HepG2 (cell line): ENCODE measurements around the gene SEPHS2. TPM values are rescaled to one million over a fixed set of nuclear protein-coding genes. Genes with fewer than 3 reads are reported as not detected.

Source experiments
- HIVEP1 ChIP-seq: sonication (generic); formaldehyde crosslinking; IDR thresholded peaks from 2 replicates; pipeline ENCODE4 v1.4.0; 2020; ENCODE audit warnings: mild to moderate bottlenecking, missing genetic modification reagents
- HNRNPK ChIP-seq: fragments of 200-400 bp; formaldehyde crosslinking; IDR thresholded peaks from 2 replicates; pipeline ENCODE4 v1.6.1; 2018; ENCODE audit warnings: low read length, low read depth, moderate library complexity, mild to moderate bottlenecking; ENCODE audit not compliant: poor library complexity, severe bottlenecking
- HOXA9 ChIP-seq: sonication (generic); formaldehyde crosslinking; IDR thresholded peaks from 2 replicates; pipeline ENCODE4 v1.8.1; 2022; ENCODE audit warnings: missing genetic modification reagents, mild to moderate bottlenecking, moderate library complexity, borderline replicate concordance
- MAZ ChIP-seq, 2 experiments: sonication (generic) in 1 of 2; formaldehyde crosslinking in 1 of 2; IDR thresholded peaks; 2 replicates each; pipeline versions ENCODE4 v1.5.0 to v1.6.1; 2012 to 2020; ENCODE audit warnings: low read depth in 2 of 2, mild to moderate bottlenecking in 2 of 2, borderline replicate concordance in 1 of 2, improper control_type of control experiment in 1 of 2, low read length in 1 of 2, missing genetic modification reagents in 1 of 2, moderate library complexity in 1 of 2
- RBM39 ChIP-seq: fragments of 200-400 bp; formaldehyde crosslinking; IDR thresholded peaks from one replicate; pipeline ENCODE4 v1.6.1; 2018; ENCODE audit warnings: antibody characterized with exemption, mild to moderate bottlenecking, low read depth, low read length; ENCODE audit not compliant: poor library complexity, severe bottlenecking
- REPIN1 ChIP-seq: sonication (generic); formaldehyde crosslinking; IDR thresholded peaks from 2 replicates; pipeline ENCODE4 v1.8.0; 2022; ENCODE audit warnings: missing genetic modification reagents, low read depth, mild to moderate bottlenecking, borderline replicate concordance
- TCF12 ChIP-seq, 2 experiments: fragments of 450-650 bp in 1 of 2; sonication (generic) in 1 of 2; formaldehyde crosslinking in 1 of 2; IDR thresholded peaks; 2 replicates each; pipeline versions ENCODE4 v1.6.1 to v1.8.0; 2017 to 2022; ENCODE audit warnings: antibody characterized with exemption in 1 of 2, mild to moderate bottlenecking in 1 of 2, missing genetic modification reagents in 1 of 2, moderate library complexity in 1 of 2
- ZBTB7B ChIP-seq: sonication (generic); formaldehyde crosslinking; IDR thresholded peaks from 2 replicates; pipeline ENCODE4 v1.4.0; 2020; ENCODE audit warnings: missing genetic modification reagents
- ZFAT ChIP-seq: sonication (generic); formaldehyde crosslinking; conservative IDR thresholded peaks from 2 replicates; pipeline ENCODE4 v1.8.1; 2023; ENCODE audit warnings: missing genetic modification reagents, inconsistent platforms
- ZFP37 ChIP-seq: sonication (generic); formaldehyde crosslinking; IDR thresholded peaks from 2 replicates; pipeline ENCODE4 v1.4.0; 2020; ENCODE audit warnings: missing genetic modification reagents, borderline replicate concordance
- ZNF224 ChIP-seq: sonication (generic); formaldehyde crosslinking; IDR thresholded peaks from 2 replicates; pipeline ENCODE4 v1.5.0; 2020; ENCODE audit warnings: mild to moderate bottlenecking, missing genetic modification reagents
- ZNF562 ChIP-seq: sonication (generic); formaldehyde crosslinking; IDR thresholded peaks from 2 replicates; pipeline ENCODE4 v1.8.0; 2022; ENCODE audit warnings: missing genetic modification reagents, borderline replicate concordance
- ZNF879 ChIP-seq: sonication (generic); formaldehyde crosslinking; IDR thresholded peaks from 2 replicates; pipeline ENCODE4 v1.8.1; 2023; ENCODE audit warnings: missing genetic modification reagents
- ZSCAN12 ChIP-seq: sonication (generic); formaldehyde crosslinking; IDR thresholded peaks from 2 replicates; pipeline ENCODE4 v1.9.0; 2021; ENCODE audit warnings: mild to moderate bottlenecking, missing genetic modification reagents
- polyA plus RNA-seq, 8 experiments: library from polyadenylated mRNA; depleted of rRNA in 3 of 8; stranded (reverse) in 7 of 8; unstranded in 1 of 8; fragments of >200 nt; fragmentation: Illumina TruSeq in 4 of 8; extraction: Trizol in 4 of 8; gene quantifications; 2 replicates each; pipeline versions ENCODE4 v1.2.1 to v1.2.3, GENCODE V29; 2011 to 2016; ENCODE audit warnings: low read depth in 4 of 8, missing spikeins in 1 of 8, mixed read lengths in 1 of 8; ENCODE audit not compliant: insufficient read depth in 1 of 8
- total RNA-seq, 5 experiments: library from RNA; depleted of rRNA; stranded (reverse); fragments of >200 nt; fragmentation: Illumina TruSeq; extraction: Trizol; gene quantifications; 2 replicates each; pipeline ENCODE4 v1.2.3, GENCODE V29; 2016; ENCODE audit warnings: low read depth in 1 of 5
- TF ChIP-seq, protein P1 (sequence below): sonication (generic); formaldehyde crosslinking; IDR thresholded peaks from 2 replicates; pipeline ENCODE4 v1.4.0; 2020; ENCODE audit warnings: low read depth, mild to moderate bottlenecking, missing genetic modification reagents
- TF ChIP-seq, protein P2 (sequence below): sonication (generic); formaldehyde crosslinking; IDR thresholded peaks from 2 replicates; pipeline ENCODE4 v1.4.0; 2020; ENCODE audit warnings: mild to moderate bottlenecking, missing genetic modification reagents
- TF ChIP-seq, protein P3 (sequence below): sonication (generic); formaldehyde crosslinking; IDR thresholded peaks from 2 replicates; pipeline ENCODE4 v1.5.1; 2020; ENCODE audit warnings: missing genetic modification reagents, mild to moderate bottlenecking, borderline replicate concordance
- TF ChIP-seq, protein P4 (sequence below): IDR thresholded peaks from 2 replicates; pipeline ENCODE4 v1.6.1; 2016; ENCODE audit warnings: missing compliant biosample characterization, missing genetic modification reagents, borderline replicate concordance
- TF ChIP-seq, protein P5 (sequence below): IDR thresholded peaks from 2 replicates; pipeline ENCODE4 v1.4.0; 2020; ENCODE audit warnings: mild to moderate bottlenecking, missing genetic modification reagents

The SEPHS2 gene
- total and polyA plus RNA-seq, 2 of the 13 experiments (the other 11 are each of a cell fraction or from before 2014, with no cell fraction given), result 20.7 to 127 TPM

DNA sequence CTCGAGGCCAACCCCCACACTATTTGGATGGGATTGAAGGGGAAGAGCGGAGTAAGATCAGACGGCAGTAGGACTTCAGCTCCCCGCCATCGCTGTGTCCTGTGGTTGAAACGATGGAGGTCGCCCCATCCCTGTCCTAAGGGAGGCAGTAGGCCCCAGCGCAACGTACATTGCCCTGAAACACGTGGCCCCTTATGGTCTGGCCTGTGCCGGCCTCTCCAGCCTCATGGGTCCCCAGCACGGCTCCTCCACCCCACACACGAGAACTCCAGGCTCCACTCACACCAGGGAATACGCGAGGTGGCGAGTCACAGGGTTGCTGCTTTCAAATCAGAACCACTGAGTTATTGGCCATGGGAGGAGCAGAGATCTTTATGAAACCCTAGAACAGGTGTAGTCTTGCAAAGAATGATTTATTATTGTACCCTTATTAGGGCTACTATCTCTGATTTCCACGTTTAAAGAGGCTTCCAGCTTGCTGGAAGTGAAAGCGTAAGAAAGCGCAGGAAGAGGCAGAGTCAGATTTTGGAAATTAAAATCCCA lies 15.2 kb downstream of the SEPHS2 start (continued):
- TF ChIP-seq, protein P1, sequence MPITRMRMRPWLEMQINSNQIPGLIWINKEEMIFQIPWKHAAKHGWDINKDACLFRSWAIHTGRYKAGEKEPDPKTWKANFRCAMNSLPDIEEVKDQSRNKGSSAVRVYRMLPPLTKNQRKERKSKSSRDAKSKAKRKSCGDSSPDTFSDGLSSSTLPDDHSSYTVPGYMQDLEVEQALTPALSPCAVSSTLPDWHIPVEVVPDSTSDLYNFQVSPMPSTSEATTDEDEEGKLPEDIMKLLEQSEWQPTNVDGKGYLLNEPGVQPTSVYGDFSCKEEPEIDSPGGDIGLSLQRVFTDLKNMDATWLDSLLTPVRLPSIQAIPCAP (CRISPR knock-in tag), result no peak
- TF ChIP-seq REPIN1 (CRISPR knock-in tag) (peak; percentile 44; the same call in 1 of the 2 replicates), TCF12 (IDR thresholded peaks at IDR 0.05) (no peak), TCF12 (CRISPR knock-in tag; IDR thresholded peaks at IDR 0.05) (peak; percentile 60; the same call in 1 of the 2 replicates), ZFP37 (CRISPR knock-in tag) (peak; percentile 77; the same call in 1 of the 2 replicates), HIVEP1 (CRISPR knock-in tag) (no peak), MAZ (IDR thresholded peaks at IDR 0.05; ENCODE audit: borderline replicate concordance, low read depth, low read length) (no peak), MAZ (CRISPR knock-in tag; IDR thresholded peaks at IDR 0.05; ENCODE audit: low read depth) (no peak; the same call in 1 of the 2 replicates), ZBTB7B (CRISPR knock-in tag) (no peak), HNRNPK (no peak), ZSCAN12 (CRISPR knock-in tag) (no peak), RBM39 (no peak), HOXA9 (CRISPR knock-in tag) (no peak), ZNF224 (no peak), ZFAT (0 out of 2 replicates have a peak, but pooled peaks have one; percentile 64), ZNF562 (CRISPR knock-in tag) (no peak), ZNF879 (CRISPR knock-in tag) (no peak; the same call in none of the 2 replicates)
- TF ChIP-seq, protein P2, sequence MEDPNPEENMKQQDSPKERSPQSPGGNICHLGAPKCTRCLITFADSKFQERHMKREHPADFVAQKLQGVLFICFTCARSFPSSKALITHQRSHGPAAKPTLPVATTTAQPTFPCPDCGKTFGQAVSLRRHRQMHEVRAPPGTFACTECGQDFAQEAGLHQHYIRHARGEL (CRISPR knock-in tag), result no peak
- TF ChIP-seq, protein P3, sequence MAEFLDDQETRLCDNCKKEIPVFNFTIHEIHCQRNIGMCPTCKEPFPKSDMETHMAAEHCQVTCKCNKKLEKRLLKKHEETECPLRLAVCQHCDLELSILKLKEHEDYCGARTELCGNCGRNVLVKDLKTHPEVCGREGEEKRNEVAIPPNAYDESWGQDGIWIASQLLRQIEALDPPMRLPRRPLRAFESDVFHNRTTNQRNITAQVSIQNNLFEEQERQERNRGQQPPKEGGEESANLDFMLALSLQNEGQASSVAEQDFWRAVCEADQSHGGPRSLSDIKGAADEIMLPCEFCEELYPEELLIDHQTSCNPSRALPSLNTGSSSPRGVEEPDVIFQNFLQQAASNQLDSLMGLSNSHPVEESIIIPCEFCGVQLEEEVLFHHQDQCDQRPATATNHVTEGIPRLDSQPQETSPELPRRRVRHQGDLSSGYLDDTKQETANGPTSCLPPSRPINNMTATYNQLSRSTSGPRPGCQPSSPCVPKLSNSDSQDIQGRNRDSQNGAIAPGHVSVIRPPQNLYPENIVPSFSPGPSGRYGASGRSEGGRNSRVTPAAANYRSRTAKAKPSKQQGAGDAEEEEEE, result 0 out of 2 replicates have a peak, but pooled peaks have one; percentile 90
- TF ChIP-seq, protein P4, sequence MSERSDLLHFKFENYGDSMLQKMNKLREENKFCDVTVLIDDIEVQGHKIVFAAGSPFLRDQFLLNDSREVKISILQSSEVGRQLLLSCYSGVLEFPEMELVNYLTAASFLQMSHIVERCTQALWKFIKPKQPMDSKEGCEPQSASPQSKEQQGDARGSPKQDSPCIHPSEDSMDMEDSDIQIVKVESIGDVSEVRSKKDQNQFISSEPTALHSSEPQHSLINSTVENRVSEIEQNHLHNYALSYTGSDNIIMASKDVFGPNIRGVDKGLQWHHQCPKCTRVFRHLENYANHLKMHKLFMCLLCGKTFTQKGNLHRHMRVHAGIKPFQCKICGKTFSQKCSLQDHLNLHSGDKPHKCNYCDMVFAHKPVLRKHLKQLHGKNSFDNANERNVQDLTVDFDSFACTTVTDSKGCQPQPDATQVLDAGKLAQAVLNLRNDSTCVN (CRISPR knock-in tag), result no peak; the same call in none of the 2 replicates
- TF ChIP-seq, protein P5, sequence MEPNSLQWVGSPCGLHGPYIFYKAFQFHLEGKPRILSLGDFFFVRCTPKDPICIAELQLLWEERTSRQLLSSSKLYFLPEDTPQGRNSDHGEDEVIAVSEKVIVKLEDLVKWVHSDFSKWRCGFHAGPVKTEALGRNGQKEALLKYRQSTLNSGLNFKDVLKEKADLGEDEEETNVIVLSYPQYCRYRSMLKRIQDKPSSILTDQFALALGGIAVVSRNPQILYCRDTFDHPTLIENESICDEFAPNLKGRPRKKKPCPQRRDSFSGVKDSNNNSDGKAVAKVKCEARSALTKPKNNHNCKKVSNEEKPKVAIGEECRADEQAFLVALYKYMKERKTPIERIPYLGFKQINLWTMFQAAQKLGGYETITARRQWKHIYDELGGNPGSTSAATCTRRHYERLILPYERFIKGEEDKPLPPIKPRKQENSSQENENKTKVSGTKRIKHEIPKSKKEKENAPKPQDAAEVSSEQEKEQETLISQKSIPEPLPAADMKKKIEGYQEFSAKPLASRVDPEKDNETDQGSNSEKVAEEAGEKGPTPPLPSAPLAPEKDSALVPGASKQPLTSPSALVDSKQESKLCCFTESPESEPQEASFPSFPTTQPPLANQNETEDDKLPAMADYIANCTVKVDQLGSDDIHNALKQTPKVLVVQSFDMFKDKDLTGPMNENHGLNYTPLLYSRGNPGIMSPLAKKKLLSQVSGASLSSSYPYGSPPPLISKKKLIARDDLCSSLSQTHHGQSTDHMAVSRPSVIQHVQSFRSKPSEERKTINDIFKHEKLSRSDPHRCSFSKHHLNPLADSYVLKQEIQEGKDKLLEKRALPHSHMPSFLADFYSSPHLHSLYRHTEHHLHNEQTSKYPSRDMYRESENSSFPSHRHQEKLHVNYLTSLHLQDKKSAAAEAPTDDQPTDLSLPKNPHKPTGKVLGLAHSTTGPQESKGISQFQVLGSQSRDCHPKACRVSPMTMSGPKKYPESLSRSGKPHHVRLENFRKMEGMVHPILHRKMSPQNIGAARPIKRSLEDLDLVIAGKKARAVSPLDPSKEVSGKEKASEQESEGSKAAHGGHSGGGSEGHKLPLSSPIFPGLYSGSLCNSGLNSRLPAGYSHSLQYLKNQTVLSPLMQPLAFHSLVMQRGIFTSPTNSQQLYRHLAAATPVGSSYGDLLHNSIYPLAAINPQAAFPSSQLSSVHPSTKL (CRISPR knock-in tag), result peak; percentile 48; the same call in 1 of the 2 replicates
